Subcutaneous abdominal adipose tissue (tissue), 5 donors: ENCODE results near the gene LENG9.
"Not testable (repeated sequence)": the region's sequence is repeated elsewhere in the genome, so short reads cannot be mapped to it uniquely, and the experiment has no call there.

Experiments
- H3K27ac ChIP-seq: one replicate; pipeline ENCODE4 v1.7.0; 2013; ENCODE audit warnings: low read depth, mild to moderate bottlenecking, inconsistent platforms, low read length, moderate library complexity
- H3K27me3 ChIP-seq, 5 donors: one replicate each; pipeline ENCODE4 v1.7.0; 2013; ENCODE audit warnings: low read length in 5 of 5, inconsistent platforms in 1 of 5; ENCODE audit not compliant: control insufficient read depth in 5 of 5, insufficient read depth in 4 of 5
- H3K36me3 ChIP-seq, 5 donors: one replicate each; pipeline ENCODE4 v1.7.0; 2013; ENCODE audit warnings: low read length in 5 of 5; ENCODE audit not compliant: control insufficient read depth in 5 of 5, insufficient read depth in 5 of 5
- H3K4me1 ChIP-seq, 5 donors: one replicate each; pipeline ENCODE4 v1.7.0; 2013; ENCODE audit warnings: low read length in 5 of 5, mild to moderate bottlenecking in 3 of 5, moderate library complexity in 1 of 5; ENCODE audit not compliant: control insufficient read depth in 5 of 5, insufficient read depth in 5 of 5
- H3K4me3 ChIP-seq, 5 donors: one replicate each; pipeline ENCODE4 v1.7.0; 2013; ENCODE audit warnings: low read length in 5 of 5, low read depth in 1 of 5
- H3K9ac ChIP-seq, 5 donors: one replicate each; pipeline ENCODE4 v1.7.0; 2013; ENCODE audit warnings: low read length in 5 of 5, mild to moderate bottlenecking in 4 of 5, moderate library complexity in 3 of 5
- H3K9me3 ChIP-seq, 5 donors: one replicate each; pipeline ENCODE4 v1.7.0; 2013; ENCODE audit warnings: low read length in 5 of 5; ENCODE audit not compliant: control insufficient read depth in 5 of 5
- donor health status: healthy.
- donor health status: healthy.
- donor health status: healthy.
- donor health status: healthy.
- donor health status: healthy.

LENG9 gene

DNA sequence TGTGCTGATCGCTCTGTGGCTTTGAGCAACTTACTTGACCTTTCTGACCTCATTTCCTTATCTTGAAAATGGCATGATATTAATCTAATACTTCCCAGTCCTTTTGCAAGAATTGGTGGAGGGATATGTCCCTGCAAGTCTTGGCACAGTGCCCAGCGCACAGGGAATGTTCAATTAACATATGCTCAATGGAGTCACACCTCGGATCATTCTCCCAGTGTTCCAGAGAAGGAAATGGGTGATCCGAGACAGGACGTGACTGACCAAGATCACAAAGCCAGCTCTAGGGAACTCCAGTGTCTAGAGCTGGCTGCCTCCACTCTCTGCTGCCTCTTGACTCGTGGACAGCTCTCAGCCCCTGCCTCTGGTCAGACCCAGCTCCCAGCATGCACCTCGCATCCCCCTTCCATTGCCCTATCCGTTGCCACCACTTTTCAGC is 5.9 kb upstream of the LENG9 start:
- no peaks in the 10 kb centered on the region for H3K9me3 ChIP-seq
- no peak overlapping the region for H3K4me3 ChIP-seq
- H3K27me3 ChIP-seq = peaks cover 5 to 20% (median 9%) of the 10 kb centered on the region in 5 donors
- H3K9ac ChIP-seq = no peak overlapping the region
- peak overlapping the region; percentile 50 for H3K27ac ChIP-seq
- H3K4me1 ChIP-seq = peaks cover 1 to 39% (median 30%) of the 10 kb centered on the region in 5 donors
- no peaks in the 10 kb centered on the region for H3K36me3 ChIP-seq

DNA sequence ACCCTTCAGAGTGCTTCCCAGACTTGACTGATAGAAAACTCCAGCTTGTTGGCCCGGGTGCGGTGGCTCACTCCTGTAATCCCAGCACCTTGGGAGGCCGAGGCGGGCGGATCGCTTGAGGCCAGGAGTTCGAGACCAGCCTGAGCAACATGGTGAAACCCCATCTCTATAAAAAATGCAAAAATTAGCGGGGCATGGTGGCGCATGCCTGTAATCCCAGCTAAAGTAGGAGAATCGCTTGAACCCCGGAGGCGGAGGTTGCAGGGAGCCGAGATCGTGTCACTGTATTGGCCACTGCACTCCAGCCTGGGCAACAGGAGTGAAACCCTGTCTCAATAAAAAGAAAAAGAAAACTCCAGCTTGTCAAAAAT is 2.5 kb upstream of the LENG9 start:
- not testable (repeated sequence) for H3K27ac ChIP-seq, H3K27me3 ChIP-seq

DNA sequence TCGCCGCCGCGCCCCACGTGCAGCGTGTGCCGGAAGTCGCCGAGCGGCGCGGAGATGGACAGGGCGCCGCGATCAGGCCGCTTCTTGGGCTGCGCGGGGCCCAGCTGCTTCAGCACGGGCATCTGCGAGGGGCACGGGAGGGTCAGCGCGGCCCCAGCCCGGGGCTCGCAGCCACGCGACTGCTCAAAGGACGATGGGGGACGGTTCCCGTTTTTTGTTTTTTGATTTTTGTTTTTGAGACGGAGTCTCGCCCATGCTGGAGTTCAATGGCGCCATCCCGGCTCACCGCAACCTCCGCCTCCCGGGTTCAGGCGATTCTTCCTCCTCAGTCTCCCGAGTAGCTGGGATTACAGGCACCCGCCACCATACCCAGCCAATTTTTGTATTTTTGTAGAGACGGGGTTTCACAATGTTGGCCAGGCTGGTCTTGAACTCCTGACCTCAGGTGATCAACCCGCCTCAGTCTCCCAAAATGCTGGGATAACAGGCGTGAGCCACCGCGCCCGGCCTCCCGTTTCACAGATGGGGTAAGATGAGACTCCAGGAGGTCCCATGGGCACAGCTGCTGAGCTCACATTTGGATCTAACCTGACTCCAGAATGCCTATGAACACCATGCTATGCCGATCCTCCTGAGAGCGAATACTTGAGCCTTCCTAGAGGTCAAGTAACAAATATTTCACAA is 2.0 kb upstream of the LENG9 start:
- H3K9me3 ChIP-seq = no peaks in the 10 kb centered on the region
- peaks cover 0 to 4% (median under 1%) of the 10 kb centered on the region in 5 donors for H3K27me3 ChIP-seq
- H3K9ac ChIP-seq = no peak overlapping the region
- peaks cover 0 to 17% (median 15%) of the 10 kb centered on the region in 5 donors for H3K36me3 ChIP-seq
- H3K27ac ChIP-seq = no peak overlapping the region
- no peak overlapping the region for H3K4me3 ChIP-seq
- peaks cover 1 to 52% (median 40%) of the 10 kb centered on the region in 5 donors for H3K4me1 ChIP-seq

More for the DNA sequence above, 2.5 kb upstream of the LENG9 start:
- not testable (repeated sequence) for H3K4me3 ChIP-seq, H3K9ac ChIP-seq, H3K9me3 ChIP-seq
- peaks cover 1 to 57% (median 46%) of the 10 kb centered on the region in 5 donors for H3K4me1 ChIP-seq
- H3K36me3 ChIP-seq = peaks cover 0 to 12% (median 10%) of the 10 kb centered on the region in 5 donors

DNA sequence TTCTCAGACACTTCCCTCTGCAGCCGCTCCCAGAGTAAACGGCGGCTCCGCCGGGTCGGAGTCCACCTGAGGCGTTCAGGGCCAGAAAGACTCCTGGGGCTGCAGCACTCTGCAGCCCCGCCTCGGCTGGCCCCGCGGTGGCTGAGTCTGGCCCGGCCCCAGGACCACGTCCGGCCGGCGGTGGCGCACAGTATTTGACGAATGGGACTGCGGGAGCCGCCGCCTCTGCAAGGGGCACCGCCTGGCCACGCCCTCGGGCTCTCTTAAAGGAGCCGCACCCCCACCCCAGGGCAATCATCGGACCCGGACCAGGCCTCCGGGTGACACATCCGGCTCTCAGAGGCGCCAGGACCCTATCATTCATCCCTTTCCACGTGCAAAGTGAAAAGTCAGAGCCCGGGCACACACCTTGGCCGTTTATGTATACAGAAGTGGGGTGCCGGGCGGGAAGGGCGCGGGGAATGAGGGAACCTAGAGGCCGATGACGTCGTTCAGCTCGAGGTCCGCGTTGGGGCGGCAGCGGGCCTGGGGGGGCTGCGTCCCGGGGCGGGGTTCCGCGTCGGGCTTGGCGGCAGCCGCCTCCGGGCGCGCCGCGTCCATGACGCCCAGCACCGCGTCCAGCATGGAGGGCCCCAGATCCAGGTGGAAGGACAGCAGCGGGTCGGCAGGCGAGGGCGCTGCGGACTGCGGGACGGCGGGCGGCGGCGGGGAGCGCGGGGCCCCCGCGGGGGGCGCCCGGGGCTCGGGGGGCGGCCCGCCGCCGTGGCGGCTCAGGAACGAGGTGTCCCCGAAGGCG is 1.2 kb upstream of the LENG9 start:
- Histone ChIP-seq H3K4me1 (peaks cover 0 to 50% (median 39%) of the 10 kb centered on the region in 5 donors), H3K36me3 (peaks cover 0 to 23% (median 20%) of the 10 kb centered on the region in 5 donors), H3K9ac (peak overlapping the region in 4 of 5 donors; percentile 30 to 68 (median 56)), H3K27ac (peak overlapping the region; percentile 88), H3K4me3 (peak overlapping the region; percentile 64 to 80 (median 70)), H3K27me3 (peaks cover 0 to 3% (median 0%) of the 10 kb centered on the region in 5 donors), H3K9me3 (no peaks in the 10 kb centered on the region)

DNA sequence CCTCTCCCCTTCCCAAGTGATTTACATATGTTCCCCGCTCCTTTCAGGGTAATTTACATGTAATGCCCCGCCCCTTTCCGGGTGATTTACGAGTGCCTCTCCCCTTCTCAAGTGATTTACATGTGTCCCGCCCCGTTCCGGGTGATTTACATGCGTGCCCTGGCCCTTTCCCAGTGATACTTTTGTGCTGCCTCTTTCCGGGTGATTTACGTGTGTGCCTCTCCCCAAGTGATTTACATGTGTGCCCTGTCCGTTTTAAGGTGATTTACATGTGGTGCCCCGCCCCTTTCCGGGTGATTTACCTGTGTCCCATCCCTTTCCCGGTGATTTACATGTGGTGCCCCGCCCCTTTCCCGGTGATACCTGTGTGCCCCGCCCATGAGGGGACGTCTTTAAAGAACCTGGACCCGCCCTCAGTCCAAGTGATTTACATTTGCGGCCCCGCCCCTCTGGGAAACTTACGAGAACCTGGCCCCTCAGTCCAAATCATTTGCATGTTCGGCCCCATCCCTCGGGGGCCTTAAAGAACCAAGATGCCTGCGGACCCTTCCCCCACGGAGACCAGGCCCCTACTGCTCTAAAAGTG is 559 bp upstream of the LENG9 start:
- Histone ChIP-seq H3K4me1 (peaks cover 0 to 46% (median 37%) of the 10 kb centered on the region in 5 donors), H3K4me3 (peak overlapping the region; percentile 64 to 80 (median 70)), H3K27me3 (no peaks in the 10 kb centered on the region), H3K9ac (peak overlapping the region in 4 of 5 donors; percentile 30 to 68 (median 56)), H3K27ac (peak overlapping the region; percentile 88), H3K36me3 (peaks cover 0 to 30% (median 27%) of the 10 kb centered on the region in 5 donors), H3K9me3 (no peaks in the 10 kb centered on the region)

DNA sequence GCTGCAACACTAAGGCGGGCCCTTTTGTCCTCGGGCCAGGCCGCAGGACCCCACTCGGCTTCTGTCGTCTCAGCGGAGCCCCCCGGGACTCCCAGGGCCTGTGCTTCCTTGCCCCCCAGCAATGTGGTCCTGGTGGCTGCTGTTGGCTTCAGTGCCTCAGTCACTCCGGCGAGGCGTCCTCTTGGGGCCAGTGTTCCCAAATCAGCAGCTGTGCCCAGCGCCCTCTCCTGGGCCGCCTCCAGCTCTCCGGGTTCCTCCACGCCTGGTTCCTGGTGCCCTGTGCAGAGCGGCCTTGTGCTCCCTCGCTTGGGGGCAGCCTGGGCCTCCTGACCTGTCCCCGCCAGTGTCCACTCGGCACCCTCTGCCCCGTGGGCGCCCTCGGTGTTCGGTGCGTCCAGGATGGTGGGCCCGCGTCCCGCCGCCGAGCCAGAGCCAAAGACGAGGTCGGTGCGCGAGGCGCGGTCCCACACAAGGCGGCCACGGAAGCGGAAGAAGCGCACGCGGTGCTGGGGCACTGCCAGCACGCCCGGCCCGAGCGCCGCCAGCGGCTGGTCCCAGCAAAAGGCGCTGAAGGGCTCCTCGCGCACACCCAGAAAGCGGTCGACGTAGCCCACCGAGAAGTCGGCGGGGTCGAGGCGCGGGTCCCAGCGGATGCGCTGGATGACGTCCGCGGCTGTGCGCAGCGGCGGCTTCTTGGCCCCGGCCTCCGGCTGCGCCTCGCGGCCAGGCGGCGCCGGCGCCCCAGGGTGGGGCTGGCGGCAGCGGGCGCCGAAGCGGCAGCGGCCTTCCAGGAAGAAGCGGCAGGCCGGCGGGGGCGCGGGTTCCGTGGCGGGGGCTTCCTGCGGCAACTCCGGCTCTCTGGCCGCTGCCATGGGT is 685 bp downstream of the LENG9 start:
- H3K9me3 ChIP-seq = no peaks in the 10 kb centered on the region
- H3K9ac ChIP-seq = peak overlapping the region in 4 of 5 donors; percentile 73 to 92 (median 80)
- no peaks in the 10 kb centered on the region for H3K27me3 ChIP-seq
- H3K4me1 ChIP-seq = peaks cover 0 to 44% (median 36%) of the 10 kb centered on the region in 5 donors
- peaks cover 0 to 42% (median 40%) of the 10 kb centered on the region in 5 donors for H3K36me3 ChIP-seq
- H3K27ac ChIP-seq = peak overlapping the region; percentile 88
- H3K4me3 ChIP-seq = peak overlapping the region in 4 of 5 donors; percentile 64 to 76 (median 68)

DNA sequence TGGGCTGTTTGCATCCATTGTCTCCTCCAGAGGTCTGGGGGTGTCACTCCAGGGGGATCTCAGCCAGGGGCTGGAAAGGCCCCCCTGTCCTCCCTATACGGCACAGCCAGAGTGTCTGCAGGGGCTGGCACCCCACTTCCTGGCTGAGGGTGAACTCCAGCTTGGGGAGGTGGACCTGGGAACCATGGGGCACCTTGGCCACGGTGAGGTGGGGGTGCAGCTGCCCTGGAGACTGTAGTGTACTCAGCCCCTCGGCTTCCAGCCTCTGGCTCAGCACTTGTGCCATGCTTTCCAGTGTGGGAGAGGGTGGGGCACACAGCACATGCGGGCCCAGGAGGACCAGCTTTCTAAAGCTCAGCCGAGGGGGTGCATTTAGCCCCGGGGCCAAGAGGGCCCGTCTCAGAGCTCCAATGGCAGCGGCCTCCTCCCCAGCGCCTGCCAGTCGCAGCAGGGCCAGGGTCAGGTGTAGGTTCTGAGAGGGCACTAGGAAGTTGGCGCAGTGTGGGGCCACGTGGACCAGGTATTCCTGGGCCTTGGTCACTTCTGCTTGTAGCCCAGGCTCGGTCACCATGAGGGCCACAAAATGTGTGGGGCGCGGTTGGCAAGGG is 1.4 kb downstream of the LENG9 start:
- H3K4me1 ChIP-seq = peaks cover 0 to 44% (median 36%) of the 10 kb centered on the region in 5 donors
- H3K27ac ChIP-seq = peak overlapping the region; percentile 88
- no peaks in the 10 kb centered on the region for H3K27me3 ChIP-seq
- no peaks in the 10 kb centered on the region for H3K9me3 ChIP-seq
- H3K4me3 ChIP-seq = peak overlapping the region in 4 of 5 donors; percentile 64 to 76 (median 68)
- H3K36me3 ChIP-seq = peaks cover 0 to 50% (median 47%) of the 10 kb centered on the region in 5 donors
- peak overlapping the region in 4 of 5 donors; percentile 73 to 92 (median 80) for H3K9ac ChIP-seq

DNA sequence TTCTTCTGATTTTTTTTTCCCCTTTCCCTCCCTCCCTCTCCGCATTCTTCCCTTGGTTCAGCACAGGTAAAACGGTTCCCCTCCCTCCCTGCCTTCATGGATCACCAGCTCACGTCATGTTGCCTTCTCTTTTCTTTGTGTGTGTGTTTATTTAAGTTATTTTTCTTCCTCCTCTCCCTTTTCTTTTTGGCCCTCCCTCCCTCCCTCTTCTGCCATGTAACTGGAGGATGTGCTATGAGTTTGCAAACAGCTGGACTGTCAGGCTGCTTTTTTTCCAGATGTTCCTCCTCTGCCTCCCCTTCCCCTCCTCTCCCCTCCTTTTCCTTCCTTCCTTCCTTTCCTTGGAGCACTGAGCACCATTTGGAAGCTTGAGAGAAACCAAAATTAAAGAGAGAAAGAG is 2.0 kb downstream of the LENG9 start:
- H3K4me3 ChIP-seq = no peak overlapping the region
- H3K36me3 ChIP-seq = peaks cover 0 to 55% (median 52%) of the 10 kb centered on the region in 5 donors
- no peak overlapping the region for H3K9ac ChIP-seq
- no peaks in the 10 kb centered on the region for H3K9me3 ChIP-seq
- H3K27me3 ChIP-seq = no peaks in the 10 kb centered on the region
- H3K27ac ChIP-seq = peak overlapping the region; percentile 88
- peaks cover 0 to 44% (median 36%) of the 10 kb centered on the region in 5 donors for H3K4me1 ChIP-seq

DNA sequence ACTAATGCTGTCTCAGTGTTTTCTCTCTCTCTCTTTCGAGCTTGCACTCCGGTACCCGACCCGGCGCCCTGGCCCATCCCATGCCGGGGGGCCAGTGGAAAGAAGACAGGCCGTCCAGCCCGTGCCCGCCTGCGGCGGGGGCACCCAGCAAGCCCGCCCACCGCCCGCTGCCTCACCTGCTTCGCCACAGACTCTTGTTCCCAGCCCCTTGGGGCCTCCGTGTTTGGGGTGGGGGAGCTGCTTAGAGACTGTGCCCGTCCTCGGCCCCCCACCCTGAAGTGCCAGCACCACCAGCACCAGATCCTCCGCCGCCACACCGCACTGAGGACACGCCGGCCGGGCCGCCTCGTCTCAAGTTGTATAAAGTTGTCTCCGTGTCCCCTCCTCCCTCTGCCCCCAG is 2.4 kb downstream of the LENG9 start:
- peaks cover 0 to 44% (median 36%) of the 10 kb centered on the region in 5 donors for H3K4me1 ChIP-seq
- H3K36me3 ChIP-seq = peaks cover 0 to 59% (median 56%) of the 10 kb centered on the region in 5 donors
- H3K27ac ChIP-seq = no peak overlapping the region
- H3K9ac ChIP-seq = no peak overlapping the region
- H3K9me3 ChIP-seq = no peaks in the 10 kb centered on the region
- no peaks in the 10 kb centered on the region for H3K27me3 ChIP-seq
- no peak overlapping the region for H3K4me3 ChIP-seq
